DND-41 (cell line): ENCODE results near the gene RGS2.

ENCODE experiments used
- EZH2 ChIP-seq: IDR thresholded peaks from 3 replicates; pipeline ENCODE4 v1.6.1; 2012; ENCODE audit warnings: borderline replicate concordance, low read depth, mild to moderate bottlenecking, moderate library complexity, low read length, inconsistent platforms; ENCODE audit not compliant: severe bottlenecking
- TF ChIP-seq, protein P1 (sequence below): IDR thresholded peaks from 2 replicates; pipeline ENCODE4 v1.5.1; 2012; ENCODE audit warnings: borderline replicate concordance, low read length, moderate library complexity, mild to moderate bottlenecking; ENCODE audit not compliant: poor library complexity, severe bottlenecking; ENCODE audit errors: extremely low read depth

GRCh38 chr1:192787914-192788585, 20.8 kb upstream of the RGS2 start:
- TF ChIP-seq, protein P1, sequence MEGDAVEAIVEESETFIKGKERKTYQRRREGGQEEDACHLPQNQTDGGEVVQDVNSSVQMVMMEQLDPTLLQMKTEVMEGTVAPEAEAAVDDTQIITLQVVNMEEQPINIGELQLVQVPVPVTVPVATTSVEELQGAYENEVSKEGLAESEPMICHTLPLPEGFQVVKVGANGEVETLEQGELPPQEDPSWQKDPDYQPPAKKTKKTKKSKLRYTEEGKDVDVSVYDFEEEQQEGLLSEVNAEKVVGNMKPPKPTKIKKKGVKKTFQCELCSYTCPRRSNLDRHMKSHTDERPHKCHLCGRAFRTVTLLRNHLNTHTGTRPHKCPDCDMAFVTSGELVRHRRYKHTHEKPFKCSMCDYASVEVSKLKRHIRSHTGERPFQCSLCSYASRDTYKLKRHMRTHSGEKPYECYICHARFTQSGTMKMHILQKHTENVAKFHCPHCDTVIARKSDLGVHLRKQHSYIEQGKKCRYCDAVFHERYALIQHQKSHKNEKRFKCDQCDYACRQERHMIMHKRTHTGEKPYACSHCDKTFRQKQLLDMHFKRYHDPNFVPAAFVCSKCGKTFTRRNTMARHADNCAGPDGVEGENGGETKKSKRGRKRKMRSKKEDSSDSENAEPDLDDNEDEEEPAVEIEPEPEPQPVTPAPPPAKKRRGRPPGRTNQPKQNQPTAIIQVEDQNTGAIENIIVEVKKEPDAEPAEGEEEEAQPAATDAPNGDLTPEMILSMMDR: no peak
- no peak for TF ChIP-seq EZH2
